H54 (cell line): Measurements from ENCODE around the gene NSMCE1.

Experiments
- DNase-seq: peaks from one replicate; pipeline ENCODE4 v3.0.0; 2011; ENCODE audit warnings: low spot score, mixed read lengths; ENCODE audit not compliant: insufficient read length
- FAIRE-seq: peaks from 3 replicates; lab custom pipeline; 2011; peaks lifted over from hg19 to GRCh38; lab: Jason Lieb, UNC
- POLR2A ChIP-seq: IDR thresholded peaks from 2 replicates; pipeline ENCODE4 v1.6.1; 2011; ENCODE audit warnings: low read depth, mild to moderate bottlenecking, low read length

The NSMCE1 gene

DNA sequence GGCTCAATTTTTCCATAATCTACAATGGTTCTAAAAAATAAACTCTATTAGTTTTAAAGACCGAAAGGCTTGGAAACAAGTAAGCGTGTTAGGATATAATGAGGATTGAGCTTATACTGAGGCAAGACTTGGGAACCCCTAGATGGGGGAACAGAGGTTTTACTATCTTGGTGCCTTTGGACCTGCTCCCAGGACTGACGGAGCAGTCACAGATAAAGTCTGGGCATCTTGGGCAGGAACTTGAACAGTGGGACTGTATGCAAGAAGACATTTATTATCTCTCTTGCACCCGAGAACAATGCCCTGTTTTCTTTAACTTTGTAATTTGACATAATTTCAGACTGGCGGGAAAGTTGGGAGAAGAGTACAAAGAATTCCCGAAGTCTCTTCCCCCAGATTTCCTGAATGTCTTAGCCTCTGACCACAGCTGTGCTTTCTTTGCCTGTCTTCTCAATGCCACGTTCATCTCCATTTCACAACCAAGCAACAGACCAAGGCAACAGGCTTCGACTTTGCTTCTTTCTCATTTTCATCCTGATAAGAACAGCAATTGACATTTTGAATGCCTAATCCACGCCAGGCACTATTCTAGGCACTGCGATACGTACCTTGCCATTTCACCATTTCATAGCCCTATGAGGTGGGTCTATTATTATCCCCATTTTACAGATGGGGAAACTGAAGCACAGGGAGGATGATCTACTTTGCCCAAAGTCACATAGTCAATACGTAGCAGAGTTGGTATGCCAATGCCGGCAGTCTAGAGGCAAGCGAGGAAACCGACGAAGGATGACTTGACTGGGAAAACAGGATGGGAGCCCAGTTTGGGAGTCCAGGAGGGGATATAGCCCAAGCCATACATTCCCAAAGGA is 42.2 kb upstream of the NSMCE1 start:
- no peak for DNase-seq
- TF ChIP-seq POLR2A = no peak
- no peak for FAIRE-seq

DNA sequence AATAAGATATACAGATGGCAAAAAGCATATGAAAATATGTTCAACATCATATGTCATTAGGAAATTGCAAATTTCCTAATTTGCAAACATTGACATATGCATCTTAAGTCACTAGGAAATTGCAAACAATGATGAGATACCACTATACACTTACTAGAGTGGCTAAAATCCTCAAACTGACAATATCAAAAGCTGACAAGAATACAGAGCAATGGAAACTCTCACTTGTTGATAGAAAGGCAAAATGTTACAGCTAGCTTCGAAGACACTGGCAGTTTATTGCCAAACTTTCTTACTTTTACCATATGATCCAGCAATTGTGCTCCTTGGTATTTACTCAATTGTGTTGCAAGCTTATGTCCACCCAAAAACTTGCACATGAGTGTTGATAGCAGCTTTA is 40.2 kb upstream of the NSMCE1 start:
- FAIRE-seq = no peak
- TF ChIP-seq POLR2A = no peak

DNA sequence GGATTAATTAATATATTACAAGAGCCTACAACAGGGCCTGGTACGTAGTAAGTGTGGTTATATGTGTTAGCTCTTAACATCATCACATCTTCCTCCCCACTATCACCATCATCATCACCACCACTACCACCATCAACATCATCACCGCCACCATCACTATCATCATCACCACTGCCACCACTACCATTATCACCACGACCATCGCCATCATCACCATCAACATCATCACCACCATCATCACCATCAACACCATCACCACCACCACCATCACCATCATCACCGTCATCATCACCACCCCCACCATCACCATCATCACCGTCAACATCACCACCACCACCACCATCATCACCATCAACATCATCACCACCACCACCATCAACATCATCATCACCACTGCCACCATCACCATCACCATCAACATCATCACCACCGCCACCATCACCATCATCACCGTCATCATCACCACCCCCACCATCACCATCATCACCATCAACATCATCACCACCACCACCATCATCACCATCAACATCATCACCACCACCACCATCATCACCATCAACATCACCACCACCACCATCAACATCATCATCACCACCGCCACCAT is 37.4 kb upstream of the NSMCE1 start:
- DNase-seq = no peak
- no peak for FAIRE-seq
- TF ChIP-seq POLR2A = no peak

More for the DNA sequence above, 40.2 kb upstream of the NSMCE1 start:
- no peak for DNase-seq

DNA sequence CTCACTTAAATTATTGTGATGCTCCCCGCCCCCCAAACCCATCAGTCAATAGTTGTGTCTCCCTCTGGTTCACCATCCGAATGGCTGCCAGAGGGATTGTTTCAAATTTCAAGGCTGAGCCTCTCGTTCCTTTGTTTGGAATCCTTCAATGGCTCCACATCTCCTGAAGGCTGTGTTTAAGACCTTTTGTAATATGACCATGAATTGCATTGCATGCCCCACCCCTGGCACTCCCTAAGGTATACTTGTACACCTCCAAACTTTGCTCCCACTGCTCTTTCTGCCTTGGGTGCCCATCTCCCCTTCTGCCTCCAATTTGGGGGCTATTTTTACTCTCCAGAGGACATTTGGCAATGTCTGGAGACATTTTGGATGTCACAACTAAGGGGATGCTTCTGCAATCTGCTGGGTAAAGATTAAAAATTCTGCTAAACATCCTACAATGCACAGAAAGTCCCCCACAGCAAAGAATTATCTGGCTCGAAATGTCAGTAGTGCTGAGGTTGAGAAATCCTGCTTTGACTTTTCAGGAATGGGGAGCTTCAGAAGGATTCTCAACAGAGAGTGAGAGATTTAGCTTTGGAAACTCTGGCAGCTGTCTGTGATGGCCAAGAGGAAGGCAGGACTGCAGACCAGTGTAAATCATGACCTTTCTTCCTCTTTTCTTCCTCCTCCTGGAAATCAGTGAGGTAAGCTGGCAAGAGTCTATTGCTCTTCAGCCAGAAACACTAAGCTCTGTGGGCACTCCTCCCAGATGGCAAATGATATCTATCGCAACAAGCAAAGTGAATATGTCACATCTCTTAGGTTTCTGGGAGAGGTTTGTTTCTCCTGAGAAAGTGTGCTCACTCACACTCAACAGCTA is 36.5 kb upstream of the NSMCE1 start:
- DNase-seq = no peak
- no peak for FAIRE-seq
- TF ChIP-seq POLR2A = no peak

DNA sequence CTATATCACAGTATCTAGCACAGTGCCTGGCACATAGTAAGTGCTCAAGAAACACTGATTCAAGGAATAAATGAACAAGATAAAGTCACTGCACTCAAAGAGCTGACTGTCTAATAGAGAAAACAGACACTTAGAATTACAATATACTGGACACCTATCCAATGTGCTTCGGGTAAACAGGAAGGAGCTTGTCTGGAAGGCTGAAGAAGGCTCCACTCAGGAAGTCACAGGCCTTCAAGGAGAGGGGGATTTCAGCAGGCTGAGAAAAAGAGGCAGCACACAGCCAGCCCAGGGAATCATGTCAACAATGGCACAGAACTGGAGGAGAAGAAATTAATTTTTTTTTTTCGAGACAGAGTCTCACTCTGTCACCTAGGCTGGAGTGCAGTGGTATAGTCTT is 35.5 kb upstream of the NSMCE1 start:
- DNase-seq (no peak), FAIRE-seq (no peak)
- no peak for TF ChIP-seq POLR2A

DNA sequence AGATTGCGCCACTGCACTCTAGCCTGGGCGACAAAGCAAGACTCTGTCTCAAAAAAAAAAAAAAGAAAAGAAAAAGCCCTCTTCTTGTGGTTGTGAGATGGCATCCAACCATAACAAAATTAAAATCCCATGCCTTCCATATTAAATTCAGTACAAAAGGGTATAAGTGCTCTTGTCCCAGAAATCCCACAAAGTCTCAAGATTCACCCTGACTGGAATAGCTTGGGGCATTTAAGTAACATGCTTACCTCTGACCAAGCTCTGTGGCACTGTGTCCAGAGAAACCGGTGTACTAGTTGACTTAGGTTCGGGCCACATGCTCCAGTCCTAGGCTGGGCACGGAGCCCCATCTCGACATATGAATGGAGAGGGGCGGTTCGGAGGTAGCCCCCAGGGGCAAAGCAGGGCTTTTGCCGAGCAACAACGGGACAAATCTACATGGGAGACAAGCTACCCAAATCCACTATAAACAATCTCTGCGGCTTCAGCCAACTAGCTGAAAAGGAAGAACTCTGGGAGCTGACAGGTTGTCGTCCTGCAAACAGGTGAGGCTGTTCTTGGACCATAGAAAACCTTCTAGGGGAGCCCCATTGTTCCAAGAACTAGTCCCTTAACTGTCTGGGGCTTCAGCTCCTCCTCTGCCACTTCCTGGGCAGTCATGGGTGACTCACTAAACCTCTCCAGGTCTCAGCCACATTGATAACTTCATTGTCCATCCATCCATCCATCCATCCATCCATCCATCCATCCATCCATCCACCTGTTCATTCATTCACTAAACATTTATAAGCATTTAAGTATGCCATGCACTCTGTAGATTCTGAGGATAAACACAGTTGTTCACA is 34.9 kb upstream of the NSMCE1 start:
- FAIRE-seq (no peak), DNase-seq (no peak)
- no peak for TF ChIP-seq POLR2A

DNA sequence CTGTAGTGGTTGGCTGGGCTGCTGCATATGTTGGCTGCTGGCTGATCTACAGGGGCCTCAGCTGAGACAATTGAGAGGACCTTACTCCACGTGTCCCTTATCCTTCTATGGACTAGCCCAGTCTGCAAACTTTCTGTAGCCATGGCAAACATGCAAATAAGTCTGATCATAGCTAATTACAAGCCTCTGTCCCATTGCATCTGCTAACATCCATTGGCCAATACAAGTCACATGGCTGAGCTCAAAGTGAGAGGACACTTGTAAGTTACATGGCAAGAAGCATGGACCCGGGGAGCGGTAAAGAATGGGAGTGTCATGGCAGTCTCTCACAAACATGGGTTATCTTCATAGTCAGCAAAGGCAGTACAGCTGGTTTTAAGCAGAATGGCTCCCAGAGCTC is 33.6 kb upstream of the NSMCE1 start:
- DNase-seq = no peak
- no peak for TF ChIP-seq POLR2A
- no peak for FAIRE-seq

DNA sequence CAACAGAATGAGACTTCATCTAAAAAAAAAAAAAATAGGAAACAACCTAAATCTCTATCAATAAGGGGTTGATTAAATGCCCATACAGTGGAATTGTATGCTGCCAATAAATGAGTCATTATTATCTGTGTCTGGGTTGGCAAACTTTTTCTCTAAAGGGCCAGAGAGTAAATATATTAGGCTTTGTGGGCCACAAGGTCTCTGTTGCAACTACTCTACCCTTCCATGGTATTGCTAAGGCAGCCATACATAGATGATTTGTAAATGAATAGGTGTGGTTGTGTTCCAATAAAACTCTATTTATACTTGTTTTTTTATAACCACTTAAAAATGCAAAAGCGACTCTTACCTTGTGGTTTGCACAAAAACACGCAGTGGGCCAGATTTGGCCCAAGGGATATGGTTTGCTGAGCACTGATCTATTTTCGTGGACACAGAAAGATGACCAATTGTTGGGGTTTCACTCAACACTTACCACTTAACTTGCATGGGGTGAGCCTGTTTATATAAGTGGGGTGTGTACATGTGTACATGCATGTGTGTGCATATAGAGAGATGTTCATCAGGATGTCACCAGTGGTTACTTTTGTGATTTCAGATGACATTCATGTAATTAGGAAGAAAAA is 32.8 kb upstream of the NSMCE1 start:
- no peak for FAIRE-seq
- TF ChIP-seq POLR2A = no peak
- no peak for DNase-seq

DNA sequence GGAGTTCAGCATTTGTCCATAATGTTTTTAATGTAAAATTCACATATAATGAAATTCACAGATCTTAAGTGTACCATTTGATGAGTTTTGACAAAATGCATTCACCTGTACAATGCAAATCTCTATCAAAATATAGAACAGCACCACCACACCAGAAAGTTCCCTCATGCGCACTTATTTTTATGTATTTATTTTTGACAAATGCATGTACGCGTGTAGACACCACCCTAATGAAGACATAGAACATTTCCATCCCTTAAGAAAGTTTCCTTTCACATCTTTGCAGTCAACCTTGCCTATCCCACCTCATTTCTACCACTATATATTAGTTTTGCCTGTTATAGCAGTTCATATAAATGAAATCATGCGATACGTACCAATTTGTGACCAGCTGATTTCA is 29.6 kb upstream of the NSMCE1 start:
- TF ChIP-seq POLR2A = no peak
- FAIRE-seq (no peak), DNase-seq (no peak)

DNA sequence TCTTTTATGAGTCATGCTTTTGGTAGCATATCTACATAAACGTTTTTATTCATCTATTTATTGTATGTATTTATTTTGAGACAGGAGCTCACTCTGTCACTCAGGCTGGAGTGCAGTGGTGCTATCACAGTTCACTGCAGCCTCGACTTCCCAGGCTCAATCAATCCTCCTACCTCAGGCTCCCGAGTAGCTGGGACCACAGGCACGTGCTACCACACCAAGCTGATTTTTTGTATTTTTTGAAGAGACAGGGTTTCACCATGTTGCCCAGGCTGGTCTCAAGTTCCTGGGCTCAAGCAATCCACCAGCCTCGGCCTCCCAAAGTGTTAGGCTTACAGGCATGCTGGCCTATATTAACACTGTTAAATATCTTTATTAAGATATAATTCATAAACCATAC is 24.8 kb upstream of the NSMCE1 start:
- DNase-seq (no peak), FAIRE-seq (no peak)
- no peak for TF ChIP-seq POLR2A

DNA sequence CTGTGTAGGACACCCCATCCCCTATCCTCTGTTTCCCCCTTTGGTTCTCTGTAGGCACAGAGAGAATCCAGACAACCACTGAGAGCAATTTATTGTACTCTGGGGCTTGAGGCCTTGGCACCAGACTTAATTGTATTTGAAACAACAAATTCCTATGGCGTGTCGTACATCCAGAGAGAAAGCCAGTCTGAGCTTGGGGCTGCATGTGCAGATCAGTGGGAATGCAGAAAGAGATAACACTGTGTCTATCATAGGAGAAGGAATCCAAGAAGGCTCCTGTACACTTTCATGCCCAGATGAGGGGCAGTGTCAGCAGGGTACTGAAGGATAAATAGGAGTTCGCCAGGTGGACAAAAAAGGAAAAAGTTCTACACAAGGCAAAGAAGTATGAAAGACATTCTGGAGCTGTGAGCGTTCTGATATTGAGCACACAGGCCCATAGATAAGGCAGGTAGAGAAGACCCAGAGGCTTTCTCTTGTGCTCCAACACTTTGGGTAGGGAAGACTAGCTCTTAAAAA is 23.2 kb upstream of the NSMCE1 start:
- no peak for DNase-seq
- no peak for FAIRE-seq
- no peak for TF ChIP-seq POLR2A

DNA sequence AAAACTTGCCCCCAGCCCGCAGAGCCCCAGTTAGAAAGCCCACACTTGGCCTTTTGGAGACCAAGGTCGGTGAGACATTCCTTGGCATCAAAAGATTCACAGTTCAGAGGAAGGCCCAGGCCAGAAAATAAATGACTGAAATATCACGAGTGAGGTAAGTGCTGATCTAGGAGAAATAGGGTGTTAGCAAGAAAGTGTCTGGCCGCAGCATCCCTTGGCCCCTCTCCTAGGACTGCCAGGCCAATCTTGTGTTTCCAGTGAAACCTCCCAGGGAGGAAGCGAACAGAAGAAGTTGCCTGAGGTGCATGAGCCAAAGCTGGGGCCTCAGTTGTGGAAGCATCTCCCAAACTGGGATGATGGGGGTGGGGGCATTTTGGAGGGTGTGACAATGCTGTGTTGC is 22.5 kb upstream of the NSMCE1 start:
- no peak for TF ChIP-seq POLR2A
- FAIRE-seq = no peak
- DNase-seq = no peak
